NCI-H1436 (cell line): ENCODE results near the gene EYS.

ENCODE experiments used
- DNase-seq: peaks from one replicate; lab custom pipeline; 2025; lab: John Stamatoyannopoulos, UW

The EYS gene

GRCh38 chr6:64238071-64238470, 1469.0 kb downstream of the EYS start:
- DNase-seq = no peak

- no peak for DNase-seq
Measured at GRCh38 chr6:64233746-64234145, 1473.3 kb downstream of the EYS start.

- DNase-seq = no peak
Measured at GRCh38 chr6:64231928-64232327, 1475.1 kb downstream of the EYS start.

GRCh38 chr6:64230530-64230929, 1476.5 kb downstream of the EYS start:
- DNase-seq = no peak

GRCh38 chr6:64227863-64228262, 1479.2 kb downstream of the EYS start:
- DNase-seq = no peak

GRCh38 chr6:64225503-64225902, 1481.5 kb downstream of the EYS start:
- DNase-seq = no peak

GRCh38 chr6:64224819-64225218, 1482.2 kb downstream of the EYS start:
- DNase-seq = no peak

GRCh38 chr6:64221776-64222175, 1485.2 kb downstream of the EYS start:
- DNase-seq = no peak

- DNase-seq = no peak
Measured at GRCh38 chr6:64220801-64221200, 1486.2 kb downstream of the EYS start.

GRCh38 chr6:64217721-64218620, 1489.1 kb downstream of the EYS start:
- no peak for DNase-seq

GRCh38 chr6:64214373-64214772, 1492.7 kb downstream of the EYS start:
- DNase-seq = no peak

- no peak for DNase-seq
Measured at GRCh38 chr6:64213697-64214096, 1493.3 kb downstream of the EYS start.

- DNase-seq = no peak
Measured at GRCh38 chr6:64197246-64197645, 1509.8 kb downstream of the EYS start.

- no peak for DNase-seq
Measured at GRCh38 chr6:64186592-64186991, 1520.4 kb downstream of the EYS start.

GRCh38 chr6:64185621-64186020, 1521.4 kb downstream of the EYS start:
- DNase-seq = no peak

GRCh38 chr6:64175296-64175695, 1531.7 kb downstream of the EYS start:
- DNase-seq = no peak

GRCh38 chr6:64170316-64170715, 1536.7 kb downstream of the EYS start:
- DNase-seq = no peak

GRCh38 chr6:64160486-64160885, 1546.5 kb downstream of the EYS start:
- DNase-seq = no peak

GRCh38 chr6:64155063-64155462, 1552.0 kb downstream of the EYS start:
- DNase-seq = no peak

- DNase-seq = no peak
Measured at GRCh38 chr6:64146876-64147275, 1560.2 kb downstream of the EYS start.

- DNase-seq = no peak
Measured at GRCh38 chr6:64146094-64146493, 1560.9 kb downstream of the EYS start.

GRCh38 chr6:64145658-64146057, 1561.4 kb downstream of the EYS start:
- no peak for DNase-seq

GRCh38 chr6:64143101-64143500, 1563.9 kb downstream of the EYS start:
- DNase-seq = no peak

GRCh38 chr6:64141680-64142079, 1565.3 kb downstream of the EYS start:
- DNase-seq = no peak
